Stimulated activated CD8-positive, alpha-beta memory T cell treated with anti-CD3 and anti-CD28 coated beads, Interleukin-7, amount 100 ng/mL, for 4 hours (primary cell): ENCODE data around the gene KRT72.

Experiments
- DNase-seq, 2 donors: peaks; one replicate each; pipeline ENCODE4 v3.0.0-alpha.2; 2020; ENCODE audit warnings: low read depth in 2 of 2

Gene KRT72

DNA sequence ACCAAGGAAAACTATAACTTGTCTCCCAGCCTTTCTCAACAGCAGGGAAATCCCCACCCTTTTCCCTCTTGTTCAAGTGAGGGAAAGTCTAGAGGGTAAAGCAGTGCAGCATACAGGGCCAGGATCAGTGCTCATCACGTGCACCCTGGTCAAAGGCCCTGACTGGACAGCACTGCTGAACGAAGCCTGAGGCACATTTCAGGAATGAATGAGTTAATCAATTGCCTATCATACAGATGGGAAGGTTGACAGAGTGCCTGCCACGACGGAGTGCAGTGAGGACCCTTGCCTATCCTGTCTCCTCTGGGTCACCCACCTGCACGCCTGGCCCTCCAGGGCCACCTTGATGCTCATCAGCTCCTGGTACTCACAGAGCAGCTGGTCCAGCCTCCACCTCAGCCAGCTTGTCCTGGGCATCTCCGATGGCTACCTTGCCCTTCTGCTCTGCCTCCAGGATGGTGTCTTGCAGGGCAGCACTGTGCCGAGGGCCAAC is 28.8 kb upstream of the KRT72 start:
- DNase-seq: no peak

DNA sequence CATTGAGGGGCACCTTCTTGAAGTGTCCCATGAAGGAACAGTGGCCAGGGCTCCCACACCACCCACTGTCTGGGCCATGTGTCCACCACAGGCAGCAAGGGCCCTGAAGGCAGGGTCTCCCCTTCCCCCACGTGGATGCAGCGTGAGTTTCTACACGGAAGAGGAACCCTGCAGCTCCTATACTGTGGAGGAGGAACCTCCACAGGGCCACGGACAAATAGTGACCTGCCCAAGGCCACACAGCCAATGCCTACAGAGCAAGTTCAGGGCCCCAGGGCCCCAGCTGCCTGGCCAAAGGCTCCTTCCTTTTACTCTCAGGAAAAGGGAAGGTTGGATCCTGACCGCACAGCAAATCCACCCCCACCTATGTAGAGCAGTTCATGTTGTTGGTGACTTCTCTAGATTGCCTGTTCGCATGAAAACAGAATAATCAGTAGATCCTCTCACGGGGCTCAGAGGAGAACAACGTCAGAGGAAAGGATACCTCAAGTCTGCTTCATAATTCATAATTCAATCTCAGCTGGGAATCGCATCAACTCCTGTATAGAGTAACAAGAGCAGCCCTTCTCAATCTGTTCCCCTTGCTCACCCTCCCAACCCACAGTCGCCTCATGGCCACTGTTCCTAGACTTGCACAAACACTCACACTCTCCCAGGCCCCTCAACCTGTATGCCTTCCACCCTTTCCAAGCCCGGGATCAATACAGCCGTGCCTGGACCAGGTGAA is 28.2 kb upstream of the KRT72 start:
- DNase-seq: no peak

DNA sequence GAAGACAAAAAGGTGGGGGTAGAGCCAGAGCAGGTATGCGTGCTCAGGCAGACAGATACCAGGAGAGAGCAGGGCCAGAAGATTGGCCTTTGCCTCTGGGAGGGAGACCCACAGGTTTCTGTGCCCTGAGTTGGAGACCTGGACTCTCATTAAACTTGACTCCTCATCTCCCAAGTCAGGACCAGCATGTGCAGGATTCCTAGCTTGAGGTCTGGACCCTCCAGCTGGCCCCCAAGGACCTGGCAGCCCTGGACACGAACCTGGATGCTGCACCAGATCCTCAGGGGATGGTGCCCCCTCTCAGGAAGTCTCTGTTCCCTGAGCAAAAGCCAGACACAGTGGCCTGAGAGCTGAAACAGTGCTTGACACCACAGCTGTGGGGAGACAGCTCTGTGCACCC is 27.6 kb upstream of the KRT72 start:
- DNase-seq: no peak

DNA sequence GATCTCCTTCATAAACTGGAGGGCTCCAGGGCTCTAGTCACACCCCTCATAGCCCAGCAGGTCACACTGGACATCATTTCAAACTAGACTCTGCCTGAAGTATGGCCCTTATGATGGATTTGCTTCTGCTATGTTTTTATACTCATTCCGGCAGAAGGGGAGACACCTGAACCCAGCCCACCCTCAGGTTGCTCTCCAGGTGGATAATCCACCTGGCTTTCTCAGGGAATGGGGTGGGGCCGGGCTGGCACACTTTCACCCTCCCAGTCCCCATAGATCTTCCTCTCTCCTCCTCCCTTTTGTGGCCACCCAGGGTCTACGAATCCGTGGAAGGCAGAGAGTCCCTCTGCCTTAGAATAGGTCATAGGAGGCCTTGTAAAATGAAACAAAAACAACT is 26.8 kb upstream of the KRT72 start:
- DNase-seq: no peak

DNA sequence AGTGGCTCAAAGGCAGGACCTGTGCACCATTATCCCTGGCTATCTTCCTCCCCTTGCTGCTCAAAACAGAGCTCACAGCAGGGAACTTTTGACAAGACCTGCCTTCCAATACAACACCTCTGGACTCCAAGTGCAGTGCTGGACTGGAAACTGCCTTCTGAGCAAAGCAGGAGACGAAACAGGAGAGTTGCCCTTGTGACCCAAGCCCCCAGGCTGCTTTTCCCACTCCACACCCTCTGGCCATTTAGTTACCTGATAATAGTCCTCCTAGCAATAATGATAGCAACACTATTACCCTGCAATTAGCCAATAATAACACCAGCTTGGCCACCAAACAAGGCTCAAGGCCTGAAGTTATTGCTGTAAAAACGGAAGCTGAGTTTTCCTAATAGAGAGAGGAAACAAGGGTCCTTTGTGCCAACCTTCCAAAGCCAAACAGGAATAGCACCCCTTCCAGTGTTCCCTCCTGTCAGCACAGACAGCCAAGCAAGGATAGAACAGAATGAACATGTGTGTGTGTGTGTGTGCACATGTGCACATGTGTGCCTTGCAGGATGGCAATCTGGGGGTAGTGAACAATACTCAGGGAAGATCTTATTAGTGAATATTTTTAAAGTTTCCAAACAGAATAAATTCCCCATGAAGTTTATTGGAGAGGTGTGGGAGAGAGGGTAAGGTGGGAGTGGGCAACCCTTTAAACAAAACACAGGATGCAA is 26.3 kb upstream of the KRT72 start:
- no peak for DNase-seq

DNA sequence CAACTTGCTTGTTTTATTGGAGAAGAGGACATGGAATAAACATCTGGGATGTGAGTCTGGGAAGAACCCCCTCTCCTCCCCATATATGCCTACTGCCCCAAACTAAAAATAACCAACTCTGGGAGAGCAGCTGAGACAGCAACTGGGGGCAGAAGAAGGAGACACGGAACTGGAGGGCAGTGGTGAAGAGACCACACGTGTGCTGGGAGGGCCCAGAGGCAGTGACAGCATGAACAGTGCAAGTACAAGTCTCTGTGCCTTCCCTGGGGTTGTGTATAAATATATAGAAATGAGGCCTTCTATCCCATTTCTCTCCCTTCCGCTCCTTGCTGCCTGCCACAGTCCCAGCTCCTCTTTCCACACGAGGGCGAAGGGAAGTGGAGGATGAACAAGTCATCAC is 21.1 kb upstream of the KRT72 start:
- no peak for DNase-seq

DNA sequence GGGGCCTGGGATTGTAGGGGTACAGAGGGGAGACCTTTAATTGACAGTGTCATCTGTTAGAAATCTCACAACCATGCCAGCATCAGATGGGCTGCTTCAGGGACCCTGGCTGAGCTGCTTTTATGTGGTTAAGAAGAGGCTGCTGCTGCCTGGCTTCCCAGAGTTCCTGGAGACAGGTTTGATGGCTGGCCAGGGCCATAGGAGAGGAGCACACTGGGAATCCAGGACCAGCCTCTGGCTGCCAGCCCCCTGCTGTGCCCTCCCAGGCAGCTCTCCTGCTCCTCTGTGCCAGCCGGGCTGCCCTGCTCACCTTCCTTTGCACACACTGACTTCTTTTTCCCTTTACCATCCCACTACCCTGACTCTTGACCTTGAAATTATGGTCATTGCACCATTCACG is 17.6 kb upstream of the KRT72 start:
- no peak for DNase-seq

DNA sequence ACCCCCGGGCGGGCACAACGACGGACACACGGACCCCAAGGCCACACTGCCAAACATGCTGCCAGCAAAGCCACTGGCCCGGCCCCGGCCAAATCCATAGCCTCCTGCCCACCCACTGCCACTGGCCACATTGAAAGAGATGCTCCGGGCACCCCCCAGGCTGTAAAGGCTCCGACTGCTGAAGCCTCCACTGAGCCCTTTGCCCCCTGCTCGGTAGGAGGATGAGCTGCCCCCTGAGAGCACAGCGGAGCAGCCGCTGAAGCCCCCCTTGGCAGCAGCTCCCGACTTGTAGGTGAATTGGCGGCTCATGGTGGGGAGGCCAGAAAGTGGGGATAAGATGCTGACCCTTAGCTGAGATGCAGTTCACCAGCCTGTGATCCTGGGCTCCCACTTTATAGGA is 17.0 kb upstream of the KRT72 start, which contains the start of gene KRT73:
TSS of gene KRT73 (minus strand) at position 344 of the 400 bp plus-strand sequence. CDS start at position 309, 35 bp downstream.
- DNase-seq: no peak

DNA sequence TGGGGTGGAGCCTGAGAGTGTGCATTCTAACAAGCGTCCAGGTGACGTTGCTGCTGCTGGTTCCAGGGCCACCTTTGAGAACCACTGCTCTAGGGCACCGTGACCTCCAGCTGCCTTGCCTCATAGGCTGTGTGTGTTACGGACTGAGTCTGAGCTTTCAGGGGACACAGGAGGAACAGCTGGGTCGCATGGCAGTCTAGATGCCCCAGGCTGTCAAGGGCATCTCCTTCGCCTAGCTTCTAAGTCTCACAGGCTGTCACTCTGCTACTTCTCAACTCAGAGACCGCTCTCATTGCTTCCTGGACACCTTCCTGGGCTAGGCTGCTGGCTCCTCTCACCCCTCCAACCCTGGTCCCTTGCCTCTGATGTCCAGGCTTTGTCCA is 16.1 kb upstream of the KRT72 start:
- DNase-seq: no peak

DNA sequence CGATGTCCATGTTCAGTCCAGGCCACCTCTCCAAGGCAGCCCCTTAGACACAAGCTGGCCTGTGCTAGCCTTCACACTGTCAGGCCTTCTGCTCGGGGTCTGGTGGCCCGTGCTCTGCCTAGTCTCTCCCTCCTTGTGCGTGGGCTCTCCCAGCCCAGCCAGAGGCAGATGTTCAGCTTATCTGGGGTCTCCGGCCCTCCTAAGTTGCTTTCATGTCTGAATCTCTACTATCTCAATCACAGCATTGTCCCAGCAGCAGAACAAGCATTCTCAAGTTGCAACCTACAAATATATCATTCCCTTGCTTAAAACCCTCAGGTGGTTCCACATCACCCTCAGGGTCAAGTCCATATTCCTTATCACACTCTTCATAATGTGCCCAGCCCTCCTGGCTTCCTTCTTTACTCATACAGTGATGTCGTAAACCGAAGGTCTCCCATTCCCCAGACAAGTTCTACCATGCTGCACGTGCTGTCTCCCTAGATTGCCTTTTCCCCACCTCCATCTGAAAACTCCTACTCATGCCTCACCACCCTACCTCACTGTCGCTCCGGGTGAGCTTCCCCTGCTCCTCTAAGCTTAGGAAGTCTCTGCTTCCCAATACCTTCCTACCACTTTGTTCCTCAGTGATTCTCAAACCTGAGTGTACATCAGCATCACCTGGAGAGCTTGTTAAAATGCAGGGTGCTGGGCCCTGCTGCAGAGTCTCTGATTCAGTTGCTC is 15.6 kb upstream of the KRT72 start:
- no peak for DNase-seq

DNA sequence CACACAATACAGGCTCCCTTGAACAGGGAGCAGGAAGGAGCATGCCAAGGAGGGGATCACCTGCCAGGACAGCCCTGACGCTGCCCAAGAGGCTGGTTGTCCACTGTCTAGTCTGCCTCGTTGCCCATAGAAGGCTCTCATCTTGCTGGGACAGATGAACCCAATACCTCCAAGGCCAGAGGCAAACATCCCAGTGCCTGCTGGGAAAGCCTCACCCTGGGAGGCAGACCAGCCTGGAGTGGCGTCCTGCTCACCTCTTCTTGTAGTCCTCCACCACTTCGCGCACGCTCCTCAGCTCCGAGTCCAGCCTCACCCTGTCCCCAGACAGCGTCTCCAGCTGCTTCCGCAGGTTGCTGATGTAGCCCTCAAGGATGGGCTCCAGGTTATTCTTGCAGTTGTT is 14.6 kb upstream of the KRT72 start:
- no peak for DNase-seq

DNA sequence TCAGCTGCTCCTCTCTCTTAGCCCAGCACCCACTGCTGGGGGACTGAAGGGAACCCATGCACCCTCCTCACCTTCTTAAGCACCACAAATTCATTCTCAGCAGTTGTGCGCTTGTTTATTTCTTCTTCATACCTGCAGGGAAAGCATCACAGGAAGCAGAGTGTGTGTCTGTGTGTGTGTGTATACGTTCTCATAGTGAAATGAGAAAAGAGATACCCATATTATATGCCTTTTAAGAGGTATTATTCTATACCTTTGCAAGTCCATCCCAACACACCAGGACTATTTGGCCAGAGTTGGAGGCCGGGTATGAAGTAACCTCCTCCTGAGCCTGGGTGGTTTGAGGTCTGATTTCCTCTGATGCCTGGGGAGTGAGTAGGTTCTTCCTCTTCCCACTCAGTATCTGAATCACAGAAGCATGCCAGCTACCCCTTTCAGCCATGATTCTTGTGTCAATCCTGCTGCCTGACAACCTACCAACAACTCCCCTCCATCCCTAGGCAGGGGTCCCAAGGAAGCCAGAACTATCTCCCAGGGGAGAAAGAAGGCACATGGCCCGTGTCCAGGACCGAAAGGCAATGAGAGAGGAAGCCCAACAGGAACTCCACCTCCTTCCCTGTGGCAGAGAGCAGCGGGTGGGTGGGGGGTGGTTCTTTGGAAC is 14.1 kb upstream of the KRT72 start:
- DNase-seq: no peak

DNA sequence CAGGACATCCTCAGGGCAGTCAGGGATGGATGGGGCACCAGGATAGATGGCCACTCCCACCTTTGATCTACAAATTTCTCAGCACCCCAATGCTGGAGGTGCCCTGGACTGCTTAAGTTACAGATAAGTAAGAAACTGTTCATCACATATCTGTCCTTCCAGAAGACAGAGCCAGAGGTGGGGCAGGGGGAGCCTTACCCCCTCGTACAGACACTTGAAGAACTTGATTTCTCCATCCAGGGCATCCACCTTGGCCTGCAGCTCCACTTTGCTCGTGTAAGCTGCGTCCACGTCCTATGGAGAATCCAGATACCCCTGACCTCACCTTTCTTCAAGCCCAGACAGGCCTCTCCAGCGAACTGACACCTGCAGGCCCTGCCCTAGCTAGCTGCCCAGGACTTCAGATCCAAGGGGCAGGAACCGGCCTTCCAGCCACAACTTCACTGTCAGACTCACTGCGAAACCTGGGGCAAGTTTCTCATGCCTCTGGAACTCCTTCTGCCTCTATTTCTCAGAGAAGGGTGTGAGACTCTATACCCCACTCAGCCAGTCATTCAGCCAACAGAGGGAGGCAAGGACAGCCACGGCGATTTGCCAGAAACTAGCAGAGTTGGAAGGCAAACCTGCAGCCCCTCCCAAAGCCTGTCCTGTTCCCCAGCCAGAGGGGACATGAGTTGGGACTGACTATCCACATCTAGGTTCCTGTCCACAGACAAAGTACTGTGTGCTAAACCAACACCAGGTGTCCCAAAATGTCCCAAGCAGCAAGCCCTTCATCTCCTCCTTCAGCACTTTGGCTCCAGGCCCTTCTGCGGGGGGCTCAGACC is 13.3 kb upstream of the KRT72 start:
- no peak for DNase-seq

DNA sequence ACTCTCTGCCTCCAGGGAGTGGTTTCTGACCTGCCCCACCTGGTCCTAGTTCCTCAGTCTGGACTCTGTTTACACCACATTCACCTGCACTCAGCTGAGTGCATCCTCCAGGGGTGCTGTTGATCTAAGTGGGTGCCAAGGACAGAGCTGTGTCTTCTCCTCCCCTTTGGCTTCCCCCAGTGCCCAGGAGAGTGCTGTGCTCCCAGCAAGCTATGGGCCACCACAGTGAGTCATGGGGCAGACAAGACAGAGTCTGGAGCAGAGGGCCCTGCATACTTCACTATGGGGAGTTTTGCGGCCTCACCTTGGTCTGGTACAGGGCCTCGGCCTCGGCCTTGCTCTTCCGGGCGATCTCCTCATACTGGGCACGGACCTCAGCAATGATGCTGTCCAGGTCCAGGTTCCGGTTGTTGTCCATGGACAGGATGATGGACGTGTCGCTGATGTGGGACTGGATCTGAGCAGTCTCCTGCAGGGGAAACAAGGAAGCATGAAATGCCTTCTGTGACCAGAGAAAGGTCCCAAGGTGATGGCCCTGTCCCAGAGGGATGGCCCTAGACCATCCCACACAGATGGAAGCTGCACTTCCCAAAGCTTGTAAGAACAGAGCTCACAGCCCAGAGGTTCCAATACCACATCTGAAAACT is 12.2 kb upstream of the KRT72 start:
- DNase-seq: no peak

DNA sequence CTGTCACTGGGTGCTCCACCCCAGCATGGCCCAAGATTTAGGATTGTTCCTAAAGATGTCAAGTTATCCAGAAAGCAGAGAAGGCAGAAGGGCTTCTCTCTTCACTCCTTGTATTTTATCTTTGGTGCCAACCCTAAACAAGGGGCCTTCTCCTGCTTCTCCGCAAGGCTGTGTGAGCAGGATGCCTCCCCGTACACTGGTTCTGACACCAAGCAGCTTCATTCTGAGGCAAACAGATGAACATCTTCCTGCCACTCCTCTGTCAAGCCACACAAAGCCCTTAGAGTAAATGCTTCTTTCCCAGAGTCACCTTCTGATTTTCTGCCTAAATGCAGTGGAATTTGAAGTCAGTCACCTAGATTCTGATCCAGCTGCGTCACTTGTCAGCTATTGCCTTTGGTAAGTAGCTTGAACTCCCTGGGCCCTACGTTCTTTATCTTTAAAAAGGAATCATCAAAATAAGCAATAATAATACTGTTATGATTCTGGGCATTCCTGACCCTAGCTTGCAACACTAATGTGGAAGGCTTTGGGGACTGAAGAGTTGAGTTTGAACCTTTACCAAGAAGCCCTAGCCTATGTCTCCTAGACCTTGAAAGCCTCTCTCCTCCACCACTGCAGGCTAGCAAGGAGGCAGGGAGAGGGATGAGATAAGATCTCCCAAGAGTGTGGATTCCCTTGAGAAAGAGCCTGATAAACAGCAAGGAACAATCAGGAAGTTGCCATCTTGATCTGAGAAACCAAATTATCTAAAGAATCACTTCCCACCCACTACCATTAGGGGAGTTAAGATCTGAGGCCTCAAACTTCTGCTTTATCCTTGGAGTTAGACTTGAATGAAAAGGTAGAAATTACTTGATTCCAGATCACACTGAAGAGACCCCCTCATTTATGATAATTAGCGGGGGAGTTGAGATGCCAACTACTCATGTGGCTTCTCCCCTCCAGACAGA is 11.4 kb upstream of the KRT72 start:
- no peak for DNase-seq

DNA sequence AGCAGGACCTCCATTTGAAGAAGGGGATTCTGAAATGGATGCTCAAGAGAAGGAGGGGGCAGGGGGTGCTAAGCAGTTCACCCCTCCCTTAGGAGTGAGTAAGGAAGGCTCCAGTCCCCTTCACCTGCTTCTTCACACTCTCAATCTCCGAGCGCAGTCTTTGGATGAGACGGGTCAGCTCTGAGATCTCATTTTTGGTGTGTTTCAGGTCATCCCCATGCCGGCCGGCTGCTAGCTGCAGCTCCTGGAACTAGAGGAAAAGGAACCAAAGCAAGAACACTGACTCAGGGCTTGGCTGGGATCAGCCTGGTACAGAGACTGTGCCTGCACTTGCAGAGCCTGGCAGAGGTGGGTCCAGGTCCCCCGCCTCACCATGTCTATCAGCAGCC is 9.8 kb upstream of the KRT72 start:
- DNase-seq: no peak

DNA sequence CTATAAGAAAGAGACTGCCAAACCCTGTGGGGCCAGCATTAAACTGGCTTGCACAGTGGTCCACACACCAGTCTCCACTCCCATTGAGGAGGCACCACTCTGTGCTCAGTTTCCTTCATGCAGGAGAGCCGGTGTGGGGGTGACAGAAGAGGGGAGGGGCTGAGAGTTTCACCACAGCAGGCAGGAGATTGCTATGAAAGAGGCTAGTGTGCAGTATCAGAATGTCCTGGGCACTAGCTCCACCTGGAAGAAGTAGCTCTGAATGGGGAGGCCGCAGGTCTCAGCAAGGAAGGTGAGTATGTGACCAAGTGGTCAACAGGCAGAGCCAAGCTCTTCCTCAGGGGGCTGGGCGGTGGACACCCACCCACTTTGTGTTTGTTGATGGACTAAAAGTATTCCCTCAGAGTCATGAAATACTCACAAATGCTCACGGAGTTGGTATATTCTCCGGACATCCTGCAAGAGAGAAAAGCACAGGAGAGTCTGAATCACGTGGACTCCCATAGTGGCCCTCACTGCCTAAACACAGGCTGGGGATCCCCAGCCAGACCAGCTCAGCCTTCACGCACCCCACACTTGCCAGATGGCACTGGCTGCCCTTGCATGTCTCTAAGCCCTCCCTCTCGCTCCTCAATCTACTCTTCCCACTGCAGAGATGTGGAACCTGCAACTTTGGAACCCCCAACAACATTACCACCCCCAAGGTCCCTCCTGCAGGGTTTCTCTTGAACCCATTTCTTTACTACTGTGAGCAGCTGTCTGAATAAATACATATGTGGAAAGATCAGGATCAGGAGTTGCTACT is 7.8 kb upstream of the KRT72 start:
- no peak for DNase-seq

DNA sequence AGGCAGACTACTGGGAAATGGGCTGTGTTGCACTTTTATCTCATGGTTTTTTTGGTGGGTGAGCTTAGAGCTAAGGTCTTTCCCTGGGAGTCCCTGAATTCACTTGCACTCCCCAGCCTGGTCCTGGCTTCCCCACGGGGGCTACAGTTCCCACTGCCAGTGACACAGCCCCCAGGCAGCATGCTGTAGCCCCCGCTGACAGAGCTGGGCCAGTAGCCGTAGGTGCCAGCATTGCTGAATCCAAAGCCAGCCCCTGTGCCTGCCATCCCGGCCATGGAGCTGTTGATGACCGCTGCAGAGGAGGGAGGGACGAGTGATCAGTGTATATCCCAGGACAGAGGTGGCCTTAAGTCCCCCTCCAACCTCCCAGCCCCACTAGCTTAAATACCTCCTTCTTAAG is 6.9 kb upstream of the KRT72 start:
- no peak for DNase-seq

DNA sequence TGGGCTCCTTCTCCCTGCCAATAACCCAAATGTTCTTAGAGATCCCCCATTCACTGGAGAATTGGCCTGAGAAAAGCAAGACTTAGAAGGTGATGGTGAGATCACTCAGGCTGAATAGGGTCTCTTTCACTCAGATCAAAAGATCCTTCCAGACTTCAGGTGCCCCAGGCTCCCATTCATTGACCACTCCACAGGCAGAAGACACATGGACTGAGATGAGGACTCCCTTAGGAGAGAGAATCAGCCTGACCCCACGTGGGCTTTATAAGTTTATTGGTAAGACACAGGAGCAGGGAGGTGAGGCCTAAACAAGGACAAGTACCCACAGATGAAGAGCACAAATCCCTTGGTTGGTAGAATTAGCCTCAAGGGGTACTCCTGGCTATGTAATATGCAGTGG is 6.1 kb upstream of the KRT72 start:
- DNase-seq: no peak
